ENCODE results near the gene UBE3C.

UBE3C gene

GRCh38 chr7:157222687-157223086 is 84.0 kb downstream of the UBE3C start:
- FAIRE-seq = no peak

GRCh38 chr7:157224627-157225026 is 85.9 kb downstream of the UBE3C start:
- DNase-seq (ENCODE audit: insufficient read length) (no peak), FAIRE-seq (no peak)
- TF ChIP-seq TAF1 (IDR thresholded peaks at IDR 0.05; ENCODE audit: borderline replicate concordance, low read depth, low read length) = no peak
- no peak for TF ChIP-seq POLR2A (IDR thresholded peaks at IDR 0.05; ENCODE audit: low read depth, low read length)
- no peak for TF ChIP-seq POLR2AphosphoS5 (IDR thresholded peaks at IDR 0.05; ENCODE audit: low read depth, low read length)

More at GRCh38 chr7:157222687-157223086, 84.0 kb downstream of the UBE3C start:
- TF ChIP-seq TAF1 (IDR thresholded peaks at IDR 0.05; ENCODE audit: borderline replicate concordance, low read depth, low read length) (no peak), POLR2A (IDR thresholded peaks at IDR 0.05; ENCODE audit: low read depth, low read length) (no peak), POLR2AphosphoS5 (IDR thresholded peaks at IDR 0.05; ENCODE audit: low read depth, low read length) (no peak)
- DNase-seq (ENCODE audit: insufficient read length) = no peak

GRCh38 chr7:157228864-157229422 is 90.2 kb downstream of the UBE3C start:
- no peak for TF ChIP-seq POLR2AphosphoS5 (IDR thresholded peaks at IDR 0.05; ENCODE audit: low read depth, low read length)
- TF ChIP-seq POLR2A (IDR thresholded peaks at IDR 0.05; ENCODE audit: low read depth, low read length) = no peak
- TF ChIP-seq TAF1 (IDR thresholded peaks at IDR 0.05; ENCODE audit: borderline replicate concordance, low read depth, low read length) = no peak
- no peak for DNase-seq (ENCODE audit: insufficient read length)
- FAIRE-seq = no peak

DNA sequence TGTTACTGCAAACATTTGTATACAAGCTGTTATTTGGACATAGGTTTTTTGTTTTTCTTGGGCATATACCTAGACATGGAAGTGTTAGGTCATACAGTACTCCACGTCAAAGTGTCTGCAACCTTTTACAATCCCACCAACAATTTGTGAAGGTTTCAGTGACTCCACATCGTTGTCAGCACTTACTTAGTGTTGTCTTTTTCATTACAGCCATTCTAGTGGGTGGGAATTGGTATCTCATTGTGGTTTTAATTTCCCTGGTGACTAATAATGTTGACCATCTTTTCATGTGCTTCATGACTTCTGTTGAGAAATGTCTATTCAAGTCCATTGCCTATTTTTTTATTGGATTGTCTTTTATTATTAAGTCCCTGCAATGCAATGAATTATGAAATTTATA is 95.0 kb downstream of the UBE3C start:
- DNase-seq (ENCODE audit: insufficient read length) (no peak), FAIRE-seq (no peak)
- TF ChIP-seq POLR2AphosphoS5 (IDR thresholded peaks at IDR 0.05; ENCODE audit: low read depth, low read length) (no peak), TAF1 (IDR thresholded peaks at IDR 0.05; ENCODE audit: borderline replicate concordance, low read depth, low read length) (no peak), POLR2A (IDR thresholded peaks at IDR 0.05; ENCODE audit: low read depth, low read length) (no peak)

DNA sequence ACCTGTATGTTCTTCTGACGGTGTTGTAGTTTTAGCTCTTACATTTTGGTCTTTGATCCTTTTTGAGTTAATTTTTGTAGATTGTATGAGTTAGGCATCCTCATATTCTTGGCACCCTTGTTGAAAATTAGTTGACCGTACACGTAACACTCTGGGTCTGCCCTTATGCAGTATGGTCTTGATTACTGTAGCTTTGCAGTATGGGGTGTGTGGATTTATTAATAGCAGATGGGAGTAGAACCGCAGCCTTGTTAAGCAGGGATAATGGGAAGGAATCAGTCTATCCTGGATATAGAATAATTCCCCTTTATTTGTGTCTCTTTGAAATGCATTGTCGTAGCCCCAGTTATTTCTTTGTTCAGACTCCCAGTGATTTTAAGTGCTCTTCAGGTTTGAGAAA is 95.5 kb downstream of the UBE3C start:
- FAIRE-seq (no peak), DNase-seq (ENCODE audit: insufficient read length) (no peak)
- no peak for TF ChIP-seq TAF1 (IDR thresholded peaks at IDR 0.05; ENCODE audit: borderline replicate concordance, low read depth, low read length)
- no peak for TF ChIP-seq POLR2A (IDR thresholded peaks at IDR 0.05; ENCODE audit: low read depth, low read length)
- TF ChIP-seq POLR2AphosphoS5 (IDR thresholded peaks at IDR 0.05; ENCODE audit: low read depth, low read length) = no peak

- TF ChIP-seq TAF1 (IDR thresholded peaks at IDR 0.05; ENCODE audit: borderline replicate concordance, low read depth, low read length) (no peak), POLR2AphosphoS5 (IDR thresholded peaks at IDR 0.05; ENCODE audit: low read depth, low read length) (no peak), POLR2A (IDR thresholded peaks at IDR 0.05; ENCODE audit: low read depth, low read length) (no peak)
- no peak for FAIRE-seq
- DNase-seq (ENCODE audit: insufficient read length) = no peak
Observed at GRCh38 chr7:157235357-157236333, 96.9 kb downstream of the UBE3C start.

DNA sequence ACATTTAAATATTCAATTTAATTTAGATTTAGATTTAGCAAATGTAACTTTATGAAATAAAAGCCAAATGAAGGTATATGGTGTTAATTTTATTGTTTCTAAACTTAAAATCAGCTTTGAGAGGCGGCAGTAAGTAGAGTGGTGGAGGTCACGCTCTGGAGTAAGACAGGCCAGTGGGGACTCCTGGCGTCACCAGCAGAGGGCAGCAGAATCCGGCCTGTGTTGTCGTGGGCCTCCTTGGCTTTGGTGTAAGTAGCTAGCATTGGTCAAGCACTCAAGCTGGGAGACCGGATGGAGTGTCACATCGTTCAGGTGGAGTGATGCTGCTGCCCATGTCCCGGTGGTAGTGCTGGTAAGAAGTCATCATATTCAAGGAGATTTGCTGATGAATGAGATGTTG is 99.4 kb downstream of the UBE3C start:
- TF ChIP-seq TAF1 (IDR thresholded peaks at IDR 0.05; ENCODE audit: borderline replicate concordance, low read depth, low read length) = no peak
- no peak for DNase-seq (ENCODE audit: insufficient read length)
- no peak for FAIRE-seq

DNA sequence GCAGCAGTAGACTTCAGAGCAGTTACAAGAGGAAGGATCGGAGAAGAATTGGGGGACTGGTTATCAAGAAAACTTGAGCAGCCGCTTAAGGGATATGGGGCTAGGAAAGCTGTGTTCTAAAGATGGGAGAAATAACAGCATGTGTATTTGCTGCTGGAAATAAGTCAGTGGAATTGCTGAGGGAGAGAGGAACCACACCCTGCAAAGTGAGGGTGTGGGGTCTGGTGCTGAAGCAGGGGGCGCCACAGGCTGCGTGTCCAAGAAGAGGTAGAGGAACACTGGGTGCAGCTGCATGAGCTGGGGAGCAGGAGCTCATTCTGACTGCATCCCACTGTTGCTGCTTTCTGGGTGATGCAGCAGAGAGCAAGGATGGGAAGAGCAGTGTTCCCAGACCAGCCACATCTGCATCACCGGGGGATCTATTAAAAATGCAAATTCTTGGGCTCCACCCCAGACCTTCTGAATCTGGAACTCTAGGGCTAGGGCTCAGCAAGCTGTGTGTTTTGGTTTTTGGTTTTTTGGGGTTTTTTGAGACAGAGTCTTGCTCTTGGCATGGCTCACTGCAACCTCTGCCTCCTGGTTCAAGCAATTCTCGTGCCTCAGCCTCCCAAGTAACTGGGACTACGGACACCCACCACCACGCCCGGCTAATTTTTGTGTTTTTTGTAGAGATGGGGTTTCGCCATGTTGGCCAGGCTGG is 101.0 kb downstream of the UBE3C start:
- FAIRE-seq = no peak
- DNase-seq (ENCODE audit: insufficient read length) = no peak
- no peak for TF ChIP-seq POLR2AphosphoS5 (IDR thresholded peaks at IDR 0.05; ENCODE audit: low read depth, low read length)
- no peak for TF ChIP-seq TAF1 (IDR thresholded peaks at IDR 0.05; ENCODE audit: borderline replicate concordance, low read depth, low read length)

DNA sequence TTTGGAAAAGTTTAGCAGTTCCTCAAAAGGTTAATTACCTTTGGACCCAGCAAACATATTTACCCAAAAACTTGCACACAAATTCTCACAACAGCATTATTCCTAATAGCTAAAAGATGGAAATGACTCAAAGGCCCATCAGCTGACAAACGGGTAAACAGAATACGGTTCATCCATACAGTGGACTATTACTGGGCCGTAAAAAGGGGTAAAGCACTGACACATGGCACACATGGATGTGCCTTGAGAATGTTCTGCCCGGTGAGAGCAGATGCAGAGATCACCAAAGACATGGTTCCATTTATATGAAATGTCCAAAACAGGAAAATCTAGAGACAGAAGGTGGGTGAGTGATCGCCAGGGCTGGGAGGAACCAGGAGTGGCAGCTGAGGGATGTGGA is 102.9 kb downstream of the UBE3C start:
- FAIRE-seq (no peak), DNase-seq (ENCODE audit: insufficient read length) (no peak)
- TF ChIP-seq TAF1 (IDR thresholded peaks at IDR 0.05; ENCODE audit: borderline replicate concordance, low read depth, low read length) = no peak
- TF ChIP-seq POLR2AphosphoS5 (IDR thresholded peaks at IDR 0.05; ENCODE audit: low read depth, low read length) = no peak
- no peak for TF ChIP-seq POLR2A (IDR thresholded peaks at IDR 0.05; ENCODE audit: low read depth, low read length)

- no peak for FAIRE-seq
- no peak for DNase-seq (ENCODE audit: insufficient read length)
- TF ChIP-seq POLR2AphosphoS5 (IDR thresholded peaks at IDR 0.05; ENCODE audit: low read depth, low read length) (no peak), TAF1 (IDR thresholded peaks at IDR 0.05; ENCODE audit: borderline replicate concordance, low read depth, low read length) (no peak), POLR2A (IDR thresholded peaks at IDR 0.05; ENCODE audit: low read depth, low read length) (no peak)
Observed at GRCh38 chr7:157244516-157245294, 106.0 kb downstream of the UBE3C start.

- no peak for FAIRE-seq
- DNase-seq (ENCODE audit: insufficient read length) = no peak
- TF ChIP-seq POLR2AphosphoS5 (IDR thresholded peaks at IDR 0.05; ENCODE audit: low read depth, low read length) (no peak), TAF1 (IDR thresholded peaks at IDR 0.05; ENCODE audit: borderline replicate concordance, low read depth, low read length) (no peak), POLR2A (IDR thresholded peaks at IDR 0.05; ENCODE audit: low read depth, low read length) (no peak)
Observed at GRCh38 chr7:157246052-157246451, 107.3 kb downstream of the UBE3C start.
